ENCODE results near the gene MARCKS.

The MARCKS gene

DNA sequence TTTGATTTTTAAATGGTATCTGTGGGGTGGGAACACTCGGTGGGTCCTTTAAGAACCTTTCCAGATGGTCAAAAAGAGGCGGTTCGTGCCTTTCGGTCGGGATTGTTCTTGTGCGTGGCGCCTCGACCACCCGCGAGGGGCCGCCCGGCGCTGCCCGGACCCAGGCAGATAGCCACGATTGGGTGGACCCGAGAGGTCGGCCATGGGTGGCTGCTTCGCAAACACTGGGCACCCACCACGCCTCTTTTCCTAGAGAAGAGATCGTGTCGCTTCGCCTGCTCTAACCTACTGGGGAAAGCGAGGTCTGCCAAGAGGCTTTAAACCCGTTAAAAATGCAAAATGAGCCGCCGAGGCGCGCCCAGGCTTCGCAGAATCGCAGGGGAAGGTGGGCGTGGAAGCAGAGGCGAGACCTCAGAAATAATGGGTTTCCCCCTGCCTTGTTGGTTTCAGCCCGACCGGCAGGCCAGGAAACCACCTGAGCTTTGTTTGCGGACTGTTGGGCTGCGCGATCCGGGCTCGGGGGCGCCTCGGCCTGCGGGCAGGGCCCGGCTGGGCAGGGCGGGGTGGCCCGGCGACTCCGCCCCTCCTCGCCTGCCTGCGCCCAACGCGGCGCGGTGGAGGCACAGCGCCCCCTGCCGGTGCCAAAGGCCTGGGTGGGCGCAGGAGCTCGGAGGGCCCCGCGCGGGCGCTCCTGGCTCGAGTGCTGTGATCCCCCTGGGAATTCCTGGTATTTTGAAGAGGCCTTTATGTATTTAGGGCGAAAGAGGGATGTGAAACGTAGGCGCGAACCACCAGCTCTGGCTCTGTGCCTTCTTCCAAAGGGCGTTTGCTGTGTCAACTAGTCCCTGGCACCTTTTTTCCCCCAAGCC is 1.6 kb downstream of the MARCKS start:
- H3K9ac ChIP-seq (ENCODE audit: low read depth, low read length, poor library complexity): peak overlapping the region; percentile 96
- H2AFZ ChIP-seq (ENCODE audit: low read length): no peak overlapping the region
- H3K27ac ChIP-seq (replicated peaks; ENCODE audit: low read length): peak overlapping the region; percentile 98
- H2BK120ac ChIP-seq (ENCODE audit: low read depth, low read length): peak overlapping the region; percentile 63
- peak overlapping the region; percentile 72 for H4K91ac ChIP-seq (ENCODE audit: low read depth, low read length, poor library complexity)
- H3K4me3 ChIP-seq (ENCODE audit: low read length in 2 of 2): peak overlapping the region; percentile 94
- H2BK15ac ChIP-seq (ENCODE audit: low read length): peak overlapping the region; percentile 93
- peaks cover 2% of the 10 kb centered on the region for H3K79me1 ChIP-seq (ENCODE audit: low read depth, low read length)
- H4K8ac ChIP-seq (ENCODE audit: low read depth, low read length): no peak overlapping the region
- no peaks in the 10 kb centered on the region for H3K27me3 ChIP-seq (ENCODE audit: control insufficient read depth in 3 of 3, insufficient read depth in 3 of 3, low read depth in 1 of 3, low read length in 3 of 3)
- H3K18ac ChIP-seq (ENCODE audit: low read length): peak overlapping the region; percentile 96
- H3K36me3 ChIP-seq (replicated peaks in 1 of 2; ENCODE audit: control insufficient read depth in 2 of 2, insufficient read depth in 2 of 2, low read length in 2 of 2): peaks cover 0 to 40% of the 10 kb centered on the region in 2 donors
- H3K23ac ChIP-seq (ENCODE audit: low read depth, low read length, poor library complexity): no peak overlapping the region
- peak overlapping the region; percentile 93 for H2AK5ac ChIP-seq (ENCODE audit: low read depth, low read length)
- H2BK5ac ChIP-seq (ENCODE audit: low read length): peak overlapping the region; percentile 93
- H3K14ac ChIP-seq (ENCODE audit: low read length): peak overlapping the region; percentile 82
- peaks cover 0 to 10% of the 10 kb centered on the region in 2 donors for H3K4me1 ChIP-seq (ENCODE audit: control insufficient read depth in 2 of 2, insufficient read depth in 1 of 2, low read depth in 1 of 2, low read length in 2 of 2)
- H3K9me3 ChIP-seq (replicated peaks in 1 of 2; ENCODE audit: control insufficient read depth in 2 of 2, insufficient read depth in 1 of 2, low read depth in 1 of 2, low read length in 2 of 2): no peaks in the 10 kb centered on the region
- WGBS, 2 donors (ENCODE audit: extremely low coverage in 2 of 2, insufficient read length in 2 of 2, insufficient replicate concordance in 1 of 2): no CpG with 5 or more reads among the region's 67 CpGs
- DNase-seq (ENCODE audit: low spot score): peak; percentile 94
- H3K4me2 ChIP-seq (ENCODE audit: insufficient read depth, low read length, poor library complexity, severe bottlenecking): peak overlapping the region; percentile 89
- peak overlapping the region; percentile 93 for H3K4ac ChIP-seq (ENCODE audit: low read length)
- no peak overlapping the region for H2BK12ac ChIP-seq (ENCODE audit: low read length)

DNA sequence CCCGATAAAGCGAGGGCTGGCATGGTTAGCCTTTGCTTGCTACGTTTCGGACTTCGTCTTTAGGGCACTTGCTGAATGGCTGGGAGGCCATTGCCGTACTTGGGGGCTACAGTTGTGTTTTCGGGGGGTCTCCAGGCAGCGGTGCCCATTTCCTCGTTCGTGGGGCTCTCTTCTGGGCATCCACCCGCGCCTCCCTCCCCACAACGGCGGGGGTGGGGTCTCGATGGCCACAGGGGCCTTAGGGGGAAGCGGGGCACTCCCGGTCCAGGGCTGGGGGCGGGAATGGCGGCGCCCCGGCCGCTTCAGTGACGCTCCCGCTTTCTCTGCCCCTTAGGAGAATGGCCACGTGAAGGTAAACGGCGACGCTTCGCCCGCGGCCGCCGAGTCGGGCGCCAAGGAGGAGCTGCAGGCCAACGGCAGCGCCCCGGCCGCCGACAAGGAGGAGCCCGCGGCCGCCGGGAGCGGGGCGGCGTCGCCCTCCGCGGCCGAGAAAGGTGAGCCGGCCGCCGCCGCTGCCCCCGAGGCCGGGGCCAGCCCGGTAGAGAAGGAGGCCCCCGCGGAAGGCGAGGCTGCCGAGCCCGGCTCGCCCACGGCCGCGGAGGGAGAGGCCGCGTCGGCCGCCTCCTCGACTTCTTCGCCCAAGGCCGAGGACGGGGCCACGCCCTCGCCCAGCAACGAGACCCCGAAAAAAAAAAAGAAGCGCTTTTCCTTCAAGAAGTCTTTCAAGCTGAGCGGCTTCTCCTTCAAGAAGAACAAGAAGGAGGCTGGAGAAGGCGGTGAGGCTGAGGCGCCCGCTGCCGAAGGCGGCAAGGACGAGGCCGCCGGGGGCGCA is 2.4 kb downstream of the MARCKS start:
- H3K23ac ChIP-seq (ENCODE audit: low read depth, low read length, poor library complexity): no peak overlapping the region
- peak overlapping the region; percentile 93 for H2AK5ac ChIP-seq (ENCODE audit: low read depth, low read length)

DNA sequence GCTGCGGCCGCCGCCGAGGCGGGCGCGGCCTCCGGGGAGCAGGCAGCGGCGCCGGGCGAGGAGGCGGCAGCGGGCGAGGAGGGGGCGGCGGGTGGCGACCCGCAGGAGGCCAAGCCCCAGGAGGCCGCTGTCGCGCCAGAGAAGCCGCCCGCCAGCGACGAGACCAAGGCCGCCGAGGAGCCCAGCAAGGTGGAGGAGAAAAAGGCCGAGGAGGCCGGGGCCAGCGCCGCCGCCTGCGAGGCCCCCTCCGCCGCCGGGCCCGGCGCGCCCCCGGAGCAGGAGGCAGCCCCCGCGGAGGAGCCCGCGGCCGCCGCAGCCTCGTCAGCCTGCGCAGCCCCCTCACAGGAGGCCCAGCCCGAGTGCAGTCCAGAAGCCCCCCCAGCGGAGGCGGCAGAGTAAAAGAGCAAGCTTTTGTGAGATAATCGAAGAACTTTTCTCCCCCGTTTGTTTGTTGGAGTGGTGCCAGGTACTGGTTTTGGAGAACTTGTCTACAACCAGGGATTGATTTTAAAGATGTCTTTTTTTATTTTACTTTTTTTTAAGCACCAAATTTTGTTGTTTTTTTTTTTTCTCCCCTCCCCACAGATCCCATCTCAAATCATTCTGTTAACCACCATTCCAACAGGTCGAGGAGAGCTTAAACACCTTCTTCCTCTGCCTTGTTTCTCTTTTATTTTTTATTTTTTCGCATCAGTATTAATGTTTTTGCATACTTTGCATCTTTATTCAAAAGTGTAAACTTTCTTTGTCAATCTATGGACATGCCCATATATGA is 3.2 kb downstream of the MARCKS start:
- Histone ChIP-seq H3K4me1 (ENCODE audit: control insufficient read depth in 2 of 2, insufficient read depth in 1 of 2, low read depth in 1 of 2, low read length in 2 of 2) (peaks cover 0 to 7% of the 10 kb centered on the region in 2 donors), H4K8ac (ENCODE audit: low read depth, low read length) (no peak overlapping the region), H2BK120ac (ENCODE audit: low read depth, low read length) (no peak overlapping the region), H2BK5ac (ENCODE audit: low read length) (no peak overlapping the region), H3K18ac (ENCODE audit: low read length) (peak overlapping the region; percentile 57), H3K27me3 (ENCODE audit: control insufficient read depth in 3 of 3, insufficient read depth in 3 of 3, low read depth in 1 of 3, low read length in 3 of 3) (no peaks in the 10 kb centered on the region), H3K23ac (ENCODE audit: low read depth, low read length, poor library complexity) (no peak overlapping the region), H2BK12ac (ENCODE audit: low read length) (no peak overlapping the region), H3K27ac (replicated peaks; ENCODE audit: low read length) (peak overlapping the region; percentile 35), H3K79me1 (ENCODE audit: low read depth, low read length) (peaks cover 2% of the 10 kb centered on the region), H2AFZ (ENCODE audit: low read length) (no peak overlapping the region), H3K36me3 (replicated peaks in 1 of 2; ENCODE audit: control insufficient read depth in 2 of 2, insufficient read depth in 2 of 2, low read length in 2 of 2) (peaks cover 0 to 44% of the 10 kb centered on the region in 2 donors), H3K14ac (ENCODE audit: low read length) (no peak overlapping the region), H2BK15ac (ENCODE audit: low read length) (no peak overlapping the region), H2AK5ac (ENCODE audit: low read depth, low read length) (no peak overlapping the region), H3K9ac (ENCODE audit: low read depth, low read length, poor library complexity) (peak overlapping the region; percentile 44), H3K4ac (ENCODE audit: low read length) (no peak overlapping the region), H3K4me3 (ENCODE audit: low read length in 2 of 2) (peak overlapping the region; percentile 87 to 94), H3K9me3 (replicated peaks in 1 of 2; ENCODE audit: control insufficient read depth in 2 of 2, insufficient read depth in 1 of 2, low read depth in 1 of 2, low read length in 2 of 2) (no peaks in the 10 kb centered on the region), H3K4me2 (ENCODE audit: insufficient read depth, low read length, poor library complexity, severe bottlenecking) (peak overlapping the region; percentile 89), H4K91ac (ENCODE audit: low read depth, low read length, poor library complexity) (no peak overlapping the region)
- no peak for DNase-seq (ENCODE audit: low spot score)
- no CpG with 5 or more reads among the region's 56 CpGs for WGBS, 2 donors (ENCODE audit: extremely low coverage in 2 of 2, insufficient read length in 2 of 2, insufficient replicate concordance in 1 of 2)

More for the DNA sequence above, 2.4 kb downstream of the MARCKS start:
- peak overlapping the region; percentile 81 for H3K27ac ChIP-seq (replicated peaks; ENCODE audit: low read length)
- no peaks in the 10 kb centered on the region for H3K27me3 ChIP-seq (ENCODE audit: control insufficient read depth in 3 of 3, insufficient read depth in 3 of 3, low read depth in 1 of 3, low read length in 3 of 3)
- H3K9ac ChIP-seq (ENCODE audit: low read depth, low read length, poor library complexity): peak overlapping the region; percentile 79
- H3K4ac ChIP-seq (ENCODE audit: low read length): peak overlapping the region; percentile 93
- peaks cover 0 to 7% of the 10 kb centered on the region in 2 donors for H3K4me1 ChIP-seq (ENCODE audit: control insufficient read depth in 2 of 2, insufficient read depth in 1 of 2, low read depth in 1 of 2, low read length in 2 of 2)
- H2BK120ac ChIP-seq (ENCODE audit: low read depth, low read length): no peak overlapping the region
- H3K79me1 ChIP-seq (ENCODE audit: low read depth, low read length): peaks cover 2% of the 10 kb centered on the region
- peak overlapping the region; percentile 87 to 94 for H3K4me3 ChIP-seq (ENCODE audit: low read length in 2 of 2)
- H4K91ac ChIP-seq (ENCODE audit: low read depth, low read length, poor library complexity): peak overlapping the region; percentile 72
- no peak overlapping the region for H2AFZ ChIP-seq (ENCODE audit: low read length)
- H3K18ac ChIP-seq (ENCODE audit: low read length): peak overlapping the region; percentile 96
- peak overlapping the region; percentile 93 for H2BK5ac ChIP-seq (ENCODE audit: low read length)
- no CpG with 5 or more reads among the region's 90 CpGs for WGBS, 2 donors (ENCODE audit: extremely low coverage in 2 of 2, insufficient read length in 2 of 2, insufficient replicate concordance in 1 of 2)
- no peak for DNase-seq (ENCODE audit: low spot score)
- H3K9me3 ChIP-seq (replicated peaks in 1 of 2; ENCODE audit: control insufficient read depth in 2 of 2, insufficient read depth in 1 of 2, low read depth in 1 of 2, low read length in 2 of 2): no peaks in the 10 kb centered on the region
- peak overlapping the region; percentile 82 for H3K14ac ChIP-seq (ENCODE audit: low read length)
- peak overlapping the region; percentile 58 for H2BK12ac ChIP-seq (ENCODE audit: low read length)
- H2BK15ac ChIP-seq (ENCODE audit: low read length): peak overlapping the region; percentile 93
- peak overlapping the region; percentile 89 for H3K4me2 ChIP-seq (ENCODE audit: insufficient read depth, low read length, poor library complexity, severe bottlenecking)
- no peak overlapping the region for H4K8ac ChIP-seq (ENCODE audit: low read depth, low read length)
- H3K36me3 ChIP-seq (replicated peaks in 1 of 2; ENCODE audit: control insufficient read depth in 2 of 2, insufficient read depth in 2 of 2, low read length in 2 of 2): peaks cover 0 to 44% of the 10 kb centered on the region in 2 donors

Data from neuronal stem cell (in vitro differentiated cells).